ENCODE measurements around the gene RHOB. TPM values are rescaled to one million over a fixed set of nuclear protein-coding genes. Genes with fewer than 3 reads are reported as not detected.

RHOB gene
- total and polyA plus RNA-seq, 2 of the 13 experiments (the other 11 are each of a cell fraction or from before 2014, with no cell fraction given): 192 to 268 TPM

DNA sequence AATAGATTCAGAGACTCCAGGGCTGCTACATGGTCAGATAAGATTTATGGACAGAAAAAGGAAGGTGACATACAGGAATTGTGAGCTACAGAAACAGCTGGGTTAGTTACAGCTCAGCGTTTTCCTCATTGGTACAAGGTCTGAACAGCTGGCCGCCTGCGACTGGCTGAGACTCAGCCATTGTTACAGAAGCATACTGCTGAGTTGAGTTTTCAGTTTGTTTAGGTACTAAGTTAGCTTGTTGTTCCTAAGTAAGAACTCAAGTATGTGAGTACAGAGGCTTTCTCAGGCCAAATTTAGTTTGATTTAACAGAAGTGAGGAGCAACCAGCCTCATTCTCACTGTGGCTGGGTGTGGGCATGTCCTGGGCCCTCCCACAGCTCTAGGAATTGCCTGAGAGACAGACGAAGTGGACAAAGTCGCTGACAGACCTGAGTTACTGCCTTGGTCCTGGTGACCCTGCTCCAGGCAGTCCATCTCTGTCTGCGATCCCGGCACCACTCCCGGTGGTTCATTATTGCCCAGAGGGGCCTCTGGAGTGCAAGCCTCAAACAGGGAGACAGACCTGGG lies 27.8 kb upstream of the RHOB start (continued):
- TF ChIP-seq, protein P1, sequence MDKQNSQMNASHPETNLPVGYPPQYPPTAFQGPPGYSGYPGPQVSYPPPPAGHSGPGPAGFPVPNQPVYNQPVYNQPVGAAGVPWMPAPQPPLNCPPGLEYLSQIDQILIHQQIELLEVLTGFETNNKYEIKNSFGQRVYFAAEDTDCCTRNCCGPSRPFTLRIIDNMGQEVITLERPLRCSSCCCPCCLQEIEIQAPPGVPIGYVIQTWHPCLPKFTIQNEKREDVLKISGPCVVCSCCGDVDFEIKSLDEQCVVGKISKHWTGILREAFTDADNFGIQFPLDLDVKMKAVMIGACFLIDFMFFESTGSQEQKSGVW (CRISPR knock-in tag; IDR thresholded peaks at IDR 0.05; ENCODE audit: borderline replicate concordance): no peak
- TF ChIP-seq ZBTB21 (CRISPR knock-in tag; IDR thresholded peaks at IDR 0.05) (no peak), ZNF775 (CRISPR knock-in tag; IDR thresholded peaks at IDR 0.05; ENCODE audit: borderline replicate concordance) (no peak), RXRB (CRISPR knock-in tag; IDR thresholded peaks at IDR 0.05; ENCODE audit: borderline replicate concordance) (peak; percentile 37; the same call in 1 of the 2 replicates), PHF20 (CRISPR knock-in tag; IDR thresholded peaks at IDR 0.05) (no peak), SATB2 (CRISPR knock-in tag; IDR thresholded peaks at IDR 0.05) (no peak), SNAPC2 (CRISPR knock-in tag; IDR thresholded peaks at IDR 0.05) (no peak), MYC (CRISPR knock-in tag; IDR thresholded peaks at IDR 0.05; ENCODE audit: borderline replicate concordance) (no peak; the same call in 1 of the 2 replicates), ZBTB38 (CRISPR knock-in tag; IDR thresholded peaks at IDR 0.05) (no peak), NFYB (CRISPR knock-in tag; IDR thresholded peaks at IDR 0.05) (peak; percentile 64), MAZ (IDR thresholded peaks at IDR 0.05; ENCODE audit: borderline replicate concordance, low read depth, low read length) (no peak), MAZ (CRISPR knock-in tag; IDR thresholded peaks at IDR 0.05; ENCODE audit: low read depth) (no peak), SRF (IDR thresholded peaks at IDR 0.05; ENCODE audit: low read depth, low read length) (no peak), BORCS8-MEF2B (CRISPR knock-in tag; IDR thresholded peaks at IDR 0.05) (0 out of 2 replicates have a peak, but pooled peaks have one; percentile 60), SNRNP70 (IDR thresholded peaks at IDR 0.05; ENCODE audit: low read depth, low read length) (no peak), TEAD2 (CRISPR knock-in tag; IDR thresholded peaks at IDR 0.05) (no peak)
- TF ChIP-seq, protein P2, sequence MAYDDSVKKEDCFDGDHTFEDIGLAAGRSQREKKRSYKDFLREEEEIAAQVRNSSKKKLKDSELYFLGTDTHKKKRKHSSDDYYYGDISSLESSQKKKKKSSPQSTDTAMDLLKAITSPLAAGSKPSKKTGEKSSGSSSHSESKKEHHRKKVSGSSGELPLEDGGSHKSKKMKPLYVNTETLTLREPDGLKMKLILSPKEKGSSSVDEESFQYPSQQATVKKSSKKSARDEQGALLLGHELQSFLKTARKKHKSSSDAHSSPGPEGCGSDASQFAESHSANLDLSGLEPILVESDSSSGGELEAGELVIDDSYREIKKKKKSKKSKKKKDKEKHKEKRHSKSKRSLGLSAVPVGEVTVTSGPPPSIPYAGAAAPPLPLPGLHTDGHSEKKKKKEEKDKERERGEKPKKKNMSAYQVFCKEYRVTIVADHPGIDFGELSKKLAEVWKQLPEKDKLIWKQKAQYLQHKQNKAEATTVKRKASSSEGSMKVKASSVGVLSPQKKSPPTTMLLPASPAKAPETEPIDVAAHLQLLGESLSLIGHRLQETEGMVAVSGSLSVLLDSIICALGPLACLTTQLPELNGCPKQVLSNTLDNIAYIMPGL (CRISPR knock-in tag; IDR thresholded peaks at IDR 0.05; ENCODE audit: borderline replicate concordance in 1 of 2, low read depth in 1 of 2): no peak
- TF ChIP-seq, protein P3, sequence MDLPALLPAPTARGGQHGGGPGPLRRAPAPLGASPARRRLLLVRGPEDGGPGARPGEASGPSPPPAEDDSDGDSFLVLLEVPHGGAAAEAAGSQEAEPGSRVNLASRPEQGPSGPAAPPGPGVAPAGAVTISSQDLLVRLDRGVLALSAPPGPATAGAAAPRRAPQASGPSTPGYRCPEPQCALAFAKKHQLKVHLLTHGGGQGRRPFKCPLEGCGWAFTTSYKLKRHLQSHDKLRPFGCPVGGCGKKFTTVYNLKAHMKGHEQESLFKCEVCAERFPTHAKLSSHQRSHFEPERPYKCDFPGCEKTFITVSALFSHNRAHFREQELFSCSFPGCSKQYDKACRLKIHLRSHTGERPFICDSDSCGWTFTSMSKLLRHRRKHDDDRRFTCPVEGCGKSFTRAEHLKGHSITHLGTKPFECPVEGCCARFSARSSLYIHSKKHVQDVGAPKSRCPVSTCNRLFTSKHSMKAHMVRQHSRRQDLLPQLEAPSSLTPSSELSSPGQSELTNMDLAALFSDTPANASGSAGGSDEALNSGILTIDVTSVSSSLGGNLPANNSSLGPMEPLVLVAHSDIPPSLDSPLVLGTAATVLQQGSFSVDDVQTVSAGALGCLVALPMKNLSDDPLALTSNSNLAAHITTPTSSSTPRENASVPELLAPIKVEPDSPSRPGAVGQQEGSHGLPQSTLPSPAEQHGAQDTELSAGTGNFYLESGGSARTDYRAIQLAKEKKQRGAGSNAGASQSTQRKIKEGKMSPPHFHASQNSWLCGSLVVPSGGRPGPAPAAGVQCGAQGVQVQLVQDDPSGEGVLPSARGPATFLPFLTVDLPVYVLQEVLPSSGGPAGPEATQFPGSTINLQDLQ (CRISPR knock-in tag; IDR thresholded peaks at IDR 0.05): no peak
- TF ChIP-seq, protein P4, sequence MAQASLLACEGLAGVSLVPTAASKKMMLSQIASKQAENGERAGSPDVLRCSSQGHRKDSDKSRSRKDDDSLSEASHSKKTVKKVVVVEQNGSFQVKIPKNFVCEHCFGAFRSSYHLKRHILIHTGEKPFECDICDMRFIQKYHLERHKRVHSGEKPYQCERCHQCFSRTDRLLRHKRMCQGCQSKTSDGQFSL (CRISPR knock-in tag; IDR thresholded peaks at IDR 0.05): no peak
- TF ChIP-seq, protein P5, sequence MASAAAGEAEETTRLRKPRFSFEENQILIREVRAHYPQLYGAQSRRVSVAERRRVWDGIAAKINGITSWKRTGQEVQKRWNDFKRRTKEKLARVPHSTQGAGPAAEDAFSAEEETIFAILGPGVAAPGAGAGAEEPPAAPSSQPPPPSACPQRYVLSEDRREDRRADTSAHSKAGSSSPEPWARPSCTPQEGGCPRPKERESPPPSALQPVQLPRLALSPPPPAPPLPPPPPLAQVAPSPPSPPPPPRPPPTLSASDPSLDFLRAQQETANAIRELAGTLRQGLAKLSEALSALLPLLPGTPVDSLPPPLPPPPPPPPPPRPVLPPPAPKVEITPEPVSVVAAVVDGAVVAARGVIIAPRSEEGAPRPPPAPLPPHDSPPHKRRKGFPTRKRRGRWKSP (CRISPR knock-in tag; IDR thresholded peaks at IDR 0.05): no peak
- TF ChIP-seq, protein P6, sequence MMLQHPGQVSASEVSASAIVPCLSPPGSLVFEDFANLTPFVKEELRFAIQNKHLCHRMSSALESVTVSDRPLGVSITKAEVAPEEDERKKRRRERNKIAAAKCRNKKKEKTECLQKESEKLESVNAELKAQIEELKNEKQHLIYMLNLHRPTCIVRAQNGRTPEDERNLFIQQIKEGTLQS (CRISPR knock-in tag; IDR thresholded peaks at IDR 0.05): no peak
- TF ChIP-seq, protein P7, sequence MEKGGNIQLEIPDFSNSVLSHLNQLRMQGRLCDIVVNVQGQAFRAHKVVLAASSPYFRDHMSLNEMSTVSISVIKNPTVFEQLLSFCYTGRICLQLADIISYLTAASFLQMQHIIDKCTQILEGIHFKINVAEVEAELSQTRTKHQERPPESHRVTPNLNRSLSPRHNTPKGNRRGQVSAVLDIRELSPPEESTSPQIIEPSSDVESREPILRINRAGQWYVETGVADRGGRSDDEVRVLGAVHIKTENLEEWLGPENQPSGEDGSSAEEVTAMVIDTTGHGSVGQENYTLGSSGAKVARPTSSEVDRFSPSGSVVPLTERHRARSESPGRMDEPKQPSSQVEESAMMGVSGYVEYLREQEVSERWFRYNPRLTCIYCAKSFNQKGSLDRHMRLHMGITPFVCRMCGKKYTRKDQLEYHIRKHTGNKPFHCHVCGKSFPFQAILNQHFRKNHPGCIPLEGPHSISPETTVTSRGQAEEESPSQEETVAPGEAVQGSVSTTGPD (CRISPR knock-in tag; IDR thresholded peaks at IDR 0.05): no peak
